CD4-positive, alpha-beta T cell treated with Interleukin-4 for 1 hour (primary cell): ENCODE measurements around the gene FAM200B.

ENCODE experiments used
- DNase-seq, 2 donors: peaks; one replicate each; pipeline ENCODE4 v3.0.0-alpha.2; 2020 to 2022

FAM200B gene

GRCh38 chr4:15681372-15682241 is at the start of gene FAM200B:
FAM200B (plus strand) TSS chr4:15681827; CDS start chr4:15686978, 5,151 bp downstream.
- peak; percentile 95 to 96 for DNase-seq

GRCh38 chr4:15636818-15637217 is 44.8 kb upstream of the FAM200B start:
- no peak for DNase-seq

GRCh38 chr4:15638418-15638817 is 43.2 kb upstream of the FAM200B start:
- DNase-seq, result no peak

GRCh38 chr4:15648600-15648999 is 33.0 kb upstream of the FAM200B start:
- no peak for DNase-seq

GRCh38 chr4:15649914-15650545 is 31.6 kb upstream of the FAM200B start:
- peak; percentile 69 to 85 for DNase-seq

GRCh38 chr4:15651676-15652075 is 30.0 kb upstream of the FAM200B start:
- peak in 1 of 2 donors; percentile 33 for DNase-seq

- no peak for DNase-seq
These were observed 29.4 kb upstream of the FAM200B start for GRCh38 chr4:15652191-15652590.

- DNase-seq, result no peak
These were observed 28.8 kb upstream of the FAM200B start for GRCh38 chr4:15652841-15653240.

- DNase-seq, result peak in 1 of 2 donors; percentile 10
These were observed 28.2 kb upstream of the FAM200B start for GRCh38 chr4:15653420-15653819.

GRCh38 chr4:15653864-15654592 is 27.6 kb upstream of the FAM200B start:
- DNase-seq, result peak in 1 of 2 donors; percentile 19

GRCh38 chr4:15654593-15655222 is 26.9 kb upstream of the FAM200B start:
- peak; percentile 24 to 37 for DNase-seq

GRCh38 chr4:15655223-15656037 is 26.2 kb upstream of the FAM200B start, which contains the start of gene FBXL5:
FBXL5 (minus strand) TSS chr4:15655357; CDS start chr4:15655287, 70 bp downstream.
- DNase-seq, result peak; percentile 82 to 85

- no peak for DNase-seq
These were observed 25.6 kb upstream of the FAM200B start for GRCh38 chr4:15656038-15656470.

GRCh38 chr4:15657366-15657765 is 24.3 kb upstream of the FAM200B start:
- no peak for DNase-seq

GRCh38 chr4:15658136-15658770 is 23.4 kb upstream of the FAM200B start:
- DNase-seq, result no peak

- no peak for DNase-seq
These were observed 22.8 kb upstream of the FAM200B start for GRCh38 chr4:15658781-15659180.

GRCh38 chr4:15659768-15660570 is 21.7 kb upstream of the FAM200B start:
- DNase-seq, result peak in 1 of 2 donors; percentile 28

GRCh38 chr4:15665753-15666365 is 15.8 kb upstream of the FAM200B start:
- peak in 1 of 2 donors; percentile 44 for DNase-seq

- DNase-seq, result no peak
These were observed 14.6 kb upstream of the FAM200B start for GRCh38 chr4:15667006-15667405.
